SJSA1 (cell line): ENCODE data around the gene TMEM115. TPM values are rescaled to one million over a fixed set of nuclear protein-coding genes. Genes with fewer than 3 reads are reported as not detected.

ENCODE experiments used
- DNase-seq, 2 experiments: peaks; one replicate each; pipeline ENCODE4 v3.0.0-alpha.2; 2015 to 2020; ENCODE audit warnings: low spot score in 2 of 2, low read depth in 1 of 2
- H3K27ac ChIP-seq: fragments of 250-450 bp; sonication (Bioruptor Pico); 2 replicates; pipeline ENCODE4 v1.5.1; 2020; ENCODE audit warnings: mild to moderate bottlenecking, moderate library complexity
- H3K27me3 ChIP-seq: fragments of 250-450 bp; sonication (Bioruptor Pico); replicated peaks from 2 replicates; pipeline ENCODE4 v1.5.1; 2020; ENCODE audit warnings: mild to moderate bottlenecking, moderate library complexity
- H3K36me3 ChIP-seq: fragments of 250-450 bp; sonication (Bioruptor Pico); 2 replicates; pipeline ENCODE4 v1.5.1; 2020; ENCODE audit warnings: mild to moderate bottlenecking
- H3K4me1 ChIP-seq: fragments of 250-450 bp; sonication (Bioruptor Pico); replicated peaks from 2 replicates; pipeline ENCODE4 v1.6.1; 2021; ENCODE audit warnings: mild to moderate bottlenecking
- H3K4me3 ChIP-seq: fragments of 250-450 bp; sonication (Bioruptor Pico); 2 replicates; pipeline ENCODE4 v1.5.1; 2020; ENCODE audit warnings: mild to moderate bottlenecking
- H3K9me3 ChIP-seq: fragments of 250-450 bp; sonication (Bioruptor Pico); replicated peaks from 2 replicates; pipeline ENCODE4 v1.5.1; 2020; ENCODE audit warnings: mild to moderate bottlenecking
- total RNA-seq: library from RNA; depleted of rRNA; stranded (reverse); fragments of >200 nt; shearing (Covaris generic); gene quantifications from 2 replicates; pipeline ENCODE4 v1.2.3, GENCODE V29; 2014; rRNA removed

The TMEM115 gene
- 40.6 and 51.2 TPM in 2 replicates for total RNA-seq

- Histone ChIP-seq H3K27ac (peak within 1 kb of the TSS; percentile 27), H3K9me3 (no peaks in the 10 kb centered on the region), H3K36me3 (peaks cover 50% of the 10 kb centered on the region), H3K27me3 (no peaks in the 10 kb centered on the region), H3K4me3 (peak within 1 kb of the TSS; percentile 63), H3K4me1 (peaks cover 33% of the 10 kb centered on the region)
- DNase-seq, result peak; percentile 92 to 97
Measured at GRCh38 chr3:50358911-50359759, at the start of gene TMEM115. TSS of gene TMEM115 (minus strand) at chr3:50359521. CDS start at chr3:50359063, 458 bp downstream.

GRCh38 chr3:50408443-50408944 is 49.2 kb upstream of the TMEM115 start:
- Histone ChIP-seq H3K9me3 (no peaks in the 10 kb centered on the region), H3K36me3 (no peaks in the 10 kb centered on the region), H3K27ac (no peak overlapping the region), H3K27me3 (no peaks in the 10 kb centered on the region), H3K4me1 (no peaks in the 10 kb centered on the region), H3K4me3 (no peak overlapping the region)
- DNase-seq, result no peak

GRCh38 chr3:50406487-50406886 is 47.2 kb upstream of the TMEM115 start:
- H3K4me1 ChIP-seq, result no peaks in the 10 kb centered on the region
- H3K27ac ChIP-seq, result no peak overlapping the region
- H3K36me3 ChIP-seq, result no peaks in the 10 kb centered on the region
- no peak overlapping the region for H3K4me3 ChIP-seq
- DNase-seq, result no peak
- H3K27me3 ChIP-seq, result no peaks in the 10 kb centered on the region
- no peaks in the 10 kb centered on the region for H3K9me3 ChIP-seq

GRCh38 chr3:50405249-50405648 is 45.9 kb upstream of the TMEM115 start:
- Histone ChIP-seq H3K4me3 (no peak overlapping the region), H3K9me3 (no peaks in the 10 kb centered on the region), H3K27me3 (0 out of 2 replicates have a peak, but pooled peaks cover 2% of the 10 kb centered on the region), H3K27ac (no peak overlapping the region), H3K36me3 (no peaks in the 10 kb centered on the region), H3K4me1 (no peaks in the 10 kb centered on the region)
- DNase-seq, result no peak

- Histone ChIP-seq H3K36me3 (no peaks in the 10 kb centered on the region), H3K27ac (no peak overlapping the region), H3K9me3 (no peaks in the 10 kb centered on the region), H3K4me3 (no peak overlapping the region), H3K27me3 (0 out of 2 replicates have a peak, but pooled peaks cover 5% of the 10 kb centered on the region), H3K4me1 (no peaks in the 10 kb centered on the region)
- DNase-seq, result no peak
Measured at GRCh38 chr3:50401978-50402595, 42.8 kb upstream of the TMEM115 start.

GRCh38 chr3:50396502-50396901 is 37.2 kb upstream of the TMEM115 start:
- no peaks in the 10 kb centered on the region for H3K4me1 ChIP-seq
- peaks cover 14% of the 10 kb centered on the region; the same call in 1 of the 2 replicates for H3K27me3 ChIP-seq
- no peak overlapping the region for H3K27ac ChIP-seq

GRCh38 chr3:50395070-50395860 is 35.9 kb upstream of the TMEM115 start:
- no peak overlapping the region for H3K4me3 ChIP-seq
- H3K4me1 ChIP-seq, result no peaks in the 10 kb centered on the region

More at GRCh38 chr3:50396502-50396901, 37.2 kb upstream of the TMEM115 start:
- Histone ChIP-seq H3K36me3 (no peaks in the 10 kb centered on the region), H3K4me3 (no peak overlapping the region), H3K9me3 (no peaks in the 10 kb centered on the region)
- no peak for DNase-seq

GRCh38 chr3:50393061-50393460 is 33.7 kb upstream of the TMEM115 start:
- Histone ChIP-seq H3K4me3 (no peak overlapping the region), H3K27ac (no peak overlapping the region), H3K27me3 (peaks cover 9% of the 10 kb centered on the region; the same call in 1 of the 2 replicates), H3K9me3 (no peaks in the 10 kb centered on the region), H3K4me1 (no peaks in the 10 kb centered on the region), H3K36me3 (no peaks in the 10 kb centered on the region)
- no peak for DNase-seq

More at GRCh38 chr3:50395070-50395860, 35.9 kb upstream of the TMEM115 start:
- Histone ChIP-seq H3K36me3 (no peaks in the 10 kb centered on the region), H3K27me3 (peaks cover 12% of the 10 kb centered on the region; the same call in 1 of the 2 replicates), H3K27ac (no peak overlapping the region), H3K9me3 (no peaks in the 10 kb centered on the region)
- DNase-seq, result no peak

GRCh38 chr3:50392101-50392715 is 32.9 kb upstream of the TMEM115 start:
- Histone ChIP-seq H3K27ac (no peak overlapping the region), H3K27me3 (peaks cover 11% of the 10 kb centered on the region; the same call in 1 of the 2 replicates)

GRCh38 chr3:50390508-50391224 is 31.3 kb upstream of the TMEM115 start:
- H3K4me1 ChIP-seq, result no peaks in the 10 kb centered on the region
- no peaks in the 10 kb centered on the region for H3K36me3 ChIP-seq
- H3K9me3 ChIP-seq, result no peaks in the 10 kb centered on the region
- H3K27ac ChIP-seq, result no peak overlapping the region
- no peak overlapping the region for H3K4me3 ChIP-seq
- H3K27me3 ChIP-seq, result peaks cover 11% of the 10 kb centered on the region; the same call in 1 of the 2 replicates
- no peak for DNase-seq

More at GRCh38 chr3:50392101-50392715, 32.9 kb upstream of the TMEM115 start:
- H3K4me1 ChIP-seq, result no peaks in the 10 kb centered on the region
- no peak overlapping the region for H3K4me3 ChIP-seq
- no peaks in the 10 kb centered on the region for H3K36me3 ChIP-seq
- no peak for DNase-seq
- H3K9me3 ChIP-seq, result no peaks in the 10 kb centered on the region

- DNase-seq, result no peak
- Histone ChIP-seq H3K36me3 (no peaks in the 10 kb centered on the region), H3K9me3 (no peaks in the 10 kb centered on the region), H3K27me3 (peaks cover 11% of the 10 kb centered on the region; the same call in 1 of the 2 replicates), H3K4me1 (no peaks in the 10 kb centered on the region), H3K27ac (no peak overlapping the region), H3K4me3 (no peak overlapping the region)
Measured at GRCh38 chr3:50389414-50389767, 30.1 kb upstream of the TMEM115 start.

GRCh38 chr3:50388720-50389413 is 29.5 kb upstream of the TMEM115 start:
- Histone ChIP-seq H3K27ac (no peak overlapping the region), H3K9me3 (no peaks in the 10 kb centered on the region), H3K4me3 (no peak overlapping the region), H3K36me3 (no peaks in the 10 kb centered on the region), H3K4me1 (no peaks in the 10 kb centered on the region), H3K27me3 (peaks cover 10% of the 10 kb centered on the region; the same call in 1 of the 2 replicates)
- no peak for DNase-seq
